GM23338 (cell line): Measurements from ENCODE around the gene CNPY3.

Source experiments
- ETS1 ChIP-seq: IDR thresholded peaks from 2 replicates; pipeline ENCODE4 v1.6.1; 2016; ENCODE audit warnings: antibody characterized with exemption
- EZH2 ChIP-seq: fragments of 200-600 bp; sonication (generic); IDR thresholded peaks from one replicate; pipeline ENCODE4 v1.8.0; 2017; ENCODE audit warnings: antibody characterized with exemption, mild to moderate bottlenecking, low read depth; ENCODE audit not compliant: unreplicated experiment

- TF ChIP-seq EZH2 (no peak), ETS1 (no peak)
Observed at GRCh38 chr6:42889815-42890214, 39.5 kb upstream of the CNPY3 start.
